K562 (cell line): Measurements from ENCODE around the gene CEP89. TPM values are rescaled to one million over a fixed set of nuclear protein-coding genes. Genes with fewer than 3 reads are reported as not detected.

Source experiments
- ATAC-seq: fragments of 200-7000 bp; cut with Tn5 transposase; 3 replicates; pipeline ENCODE4 v1.9.1; 2020; ENCODE audit warnings: moderate library complexity
- BruUV-seq: library from RNA; stranded (reverse); fragments of 400-500 nt; replicated peaks from 2 replicates; lab custom pipeline; 2021; lab: Mats Ljungman, UMichigan
- CTCF ChIA-PET: fragments of 300-600 bp; formaldehyde crosslinking; extraction: SDS; loops from one replicate; lab custom pipeline; 2021; ENCODE audit warnings: low intra/inter-chr PET ratio; lab: Yijun Ruan, JAX
- POLR2A ChIA-PET: fragments of 300-600, 350-650 bp; sonication (Branson Sonifier 250); formaldehyde crosslinking; extraction: SDS; loops from one replicate; lab custom pipeline; 2021; ENCODE audit warnings: antibody characterized with exemption, inconsistent platforms; lab: Yijun Ruan, JAX
- DNase-seq, 4 experiments: peaks; one replicate each; pipeline versions ENCODE4 v3.0.0 to v3.0.0-alpha.2; 2011 to 2018; ENCODE audit warnings: low spot score in 3 of 4, mixed read lengths in 3 of 4; ENCODE audit errors: extremely low read depth in 1 of 4
- FAIRE-seq: peaks from 2 replicates; lab custom pipeline; 2011; peaks lifted over from hg19 to GRCh38; lab: Jason Lieb, UNC
- H2AFZ ChIP-seq: 2 replicates; pipeline ENCODE4 v1.6.0; 2011; ENCODE audit warnings: low read depth, low read length, control low read depth, inconsistent platforms
- H3K27ac ChIP-seq: fragments of 200-600 bp; 3 replicates; pipeline ENCODE4 v1.8.0; 2011; ENCODE audit warnings: low read depth, mild to moderate bottlenecking, control low read depth, inconsistent platforms, low read length, moderate library complexity, mixed read lengths; ENCODE audit errors: extremely low read depth
- H3K27me3 ChIP-seq, 2 experiments: fragments of 300-600 bp in 1 of 2; 2 replicates in 1 of 2; 3 replicates in 1 of 2; pipeline versions ENCODE4 v1.6.0 to v1.8.0; 2011; ENCODE audit warnings: inconsistent platforms in 2 of 2, low read length in 2 of 2, mild to moderate bottlenecking in 1 of 2, mixed read lengths in 1 of 2, moderate library complexity in 1 of 2; ENCODE audit not compliant: control insufficient read depth in 2 of 2, insufficient read depth in 2 of 2
- H3K36me3 ChIP-seq: fragments of 300-600 bp; 3 replicates; pipeline ENCODE4 v1.8.0; 2011; ENCODE audit warnings: mild to moderate bottlenecking, low read length, inconsistent platforms; ENCODE audit not compliant: control insufficient read depth, insufficient read depth
- H3K4me1 ChIP-seq, 2 experiments: fragments of 200-600 bp in 1 of 2; replicated peaks in 1 of 2; 2 replicates in 1 of 2; 3 replicates in 1 of 2; pipeline versions ENCODE4 v1.5.1 to v1.8.0; 2011; ENCODE audit warnings: inconsistent platforms in 2 of 2, low read length in 2 of 2, mild to moderate bottlenecking in 1 of 2, mixed read lengths in 1 of 2, moderate library complexity in 1 of 2; ENCODE audit not compliant: control insufficient read depth in 2 of 2, insufficient read depth in 2 of 2
- H3K4me2 ChIP-seq: 2 replicates; pipeline ENCODE4 v1.6.1; 2011; ENCODE audit warnings: low read length, control low read depth, inconsistent platforms, mixed read lengths; ENCODE audit not compliant: insufficient read depth
- H3K4me3 ChIP-seq: fragments of 200-600 bp; sonication (generic), shearing (Covaris generic); 2 replicates; pipeline ENCODE4 v1.5.1; 2016; ENCODE audit warnings: control low read depth, inconsistent platforms
- H3K79me2 ChIP-seq: fragments of 200-600 bp; 3 replicates; pipeline ENCODE4 v1.8.0; 2011; ENCODE audit warnings: low read length, inconsistent platforms; ENCODE audit not compliant: control insufficient read depth, insufficient read depth
- H3K9ac ChIP-seq, 2 experiments: 2 replicates each; pipeline versions ENCODE4 v1.6.0 to v1.6.1; 2011; ENCODE audit warnings: low read depth in 2 of 2, low read length in 2 of 2, control low read depth in 1 of 2, inconsistent platforms in 1 of 2, mild to moderate bottlenecking in 1 of 2, mixed read lengths in 1 of 2; ENCODE audit not compliant: insufficient read depth in 1 of 2
- H3K9me1 ChIP-seq: one replicate; pipeline ENCODE4 v1.6.0; 2011; ENCODE audit warnings: inconsistent platforms, mild to moderate bottlenecking, low read length, moderate library complexity; ENCODE audit not compliant: control insufficient read depth, insufficient read depth
- H3K9me3 ChIP-seq: replicated peaks from 2 replicates; pipeline ENCODE4 v1.5.1; 2011; ENCODE audit warnings: low read depth, low read length, inconsistent platforms; ENCODE audit not compliant: control insufficient read depth, insufficient read depth
- H4K20me1 ChIP-seq: replicated peaks from 2 replicates; pipeline ENCODE4 v1.6.1; 2011; ENCODE audit warnings: low read length, inconsistent platforms, mixed read lengths; ENCODE audit not compliant: control insufficient read depth, insufficient read depth
- BDP1 ChIP-seq: IDR thresholded peaks from 3 replicates; pipeline ENCODE4 v1.6.1; 2011; ENCODE audit not compliant: insufficient read length, insufficient read depth
- ELF4 ChIP-seq: fragments of 450-650 bp; formaldehyde crosslinking; IDR thresholded peaks from 2 replicates; pipeline ENCODE4 v1.4.0; 2022; ENCODE audit warnings: missing genetic modification characterization
- IFI16 ChIP-seq: fragments of 250-450 bp; sonication (Bioruptor Pico); IDR thresholded peaks from 2 replicates; pipeline ENCODE4 v2.1.2; 2022; ENCODE audit warnings: mild to moderate bottlenecking, inconsistent platforms
- NCOA1 ChIP-seq: fragments of 450-650 bp; IDR thresholded peaks from 2 replicates; pipeline ENCODE4 v1.6.1; 2016; ENCODE audit warnings: low read depth
- NCOR1 ChIP-seq: fragments of 450-650 bp; IDR thresholded peaks from 2 replicates; pipeline ENCODE4 v1.6.1; 2016; ENCODE audit warnings: mild to moderate bottlenecking, moderate library complexity
- NR1H2 ChIP-seq: sonication (generic); formaldehyde crosslinking; IDR thresholded peaks from 2 replicates; pipeline ENCODE4 v1.4.0; 2020; ENCODE audit warnings: mild to moderate bottlenecking, missing genetic modification reagents
- RBM39 ChIP-seq: fragments of 200-400 bp; formaldehyde crosslinking; optimal IDR thresholded peaks from 2 replicates; pipeline ENCODE3; 2018; ENCODE audit warnings: low read depth, low read length
- ZFX ChIP-seq: sonication (generic); formaldehyde crosslinking; IDR thresholded peaks from 2 replicates; pipeline ENCODE4 v1.8.0; 2022; ENCODE audit warnings: mild to moderate bottlenecking, missing genetic modification reagents, moderate library complexity
- WGBS: fragments of 100-300 bp; shearing (Covaris generic); methylation state at CpG from one replicate; pipeline ENCODE4 v1.1.6; 2016; ENCODE audit warnings: low coverage, mixed read lengths; ENCODE audit not compliant: insufficient coverage; ENCODE audit errors: missing lambda C conversion rate; 5-methylcytosine and 5-hydroxymethylcytosine counted together
- in situ Hi-C: fragments of 300-500 bp; cut with MboI; formaldehyde crosslinking; loops from 4 replicates; pipeline ENCODE4 v1.15.0; 2018; ENCODE audit warnings: inconsistent platforms, mixed read lengths
- intact Hi-C: fragments of 100-400 bp; cut with micrococcal nuclease; formaldehyde crosslinking; loops from 2 replicates; pipeline ENCODE4 v1.14.2; 2022
- polyA plus RNA-seq, 8 experiments: library from polyadenylated mRNA; depleted of rRNA in 4 of 8; stranded (reverse) in 5 of 8; unstranded in 3 of 8; fragments of >200 nt; fragmentation: Nextera tagmentation in 2 of 8; fragmentation: Illumina TruSeq in 1 of 8; extraction: Ambion mirVana in 2 of 8; extraction: Trizol in 1 of 8; gene quantifications; 2 replicates each; pipeline versions ENCODE4 v1.2.1 to v1.2.3, GENCODE V29; 2011 to 2014; ENCODE audit warnings: inconsistent platforms in 1 of 8, missing spikeins in 1 of 8
- total RNA-seq, 7 experiments: library from RNA; depleted of rRNA in 6 of 7; stranded (reverse); fragments of >200 nt in 6 of 7; fragmentation: Illumina TruSeq in 2 of 7; extraction: Trizol in 2 of 7; gene quantifications; 2 replicates each; pipeline versions ENCODE4 v1.2.1 to v1.2.3, GENCODE V29; 2011 to 2021; ENCODE audit warnings: low replicate concordance in 1 of 7
- TF ChIP-seq, protein P1 (sequence below): fragments of 450-650 bp; formaldehyde crosslinking; IDR thresholded peaks from 2 replicates; pipeline ENCODE4 v1.4.0; 2022; ENCODE audit warnings: missing genetic modification characterization
- TF ChIP-seq, protein P2 (sequence below): fragments of 250-450 bp; sonication (Bioruptor Pico); IDR thresholded peaks from 2 replicates; pipeline ENCODE4 v1.5.0; 2020; ENCODE audit warnings: mild to moderate bottlenecking
- TF ChIP-seq, protein P3 (sequence below): sonication (generic); formaldehyde crosslinking; IDR thresholded peaks from 2 replicates; pipeline ENCODE4 v1.8.0; 2022; ENCODE audit warnings: mild to moderate bottlenecking, missing genetic modification reagents
- TF ChIP-seq, protein P4 (sequence below): sonication (generic); formaldehyde crosslinking; IDR thresholded peaks from 2 replicates; pipeline ENCODE4 v1.8.0; 2022; ENCODE audit warnings: missing genetic modification reagents, mild to moderate bottlenecking, moderate library complexity, borderline replicate concordance
- TF ChIP-seq, protein P5 (sequence below), 2 experiments: IDR thresholded peaks in 1 of 2; conservative IDR thresholded peaks in 1 of 2; 2 replicates each; pipeline ENCODE4 v1.6.1; 2016; ENCODE audit warnings: low read depth in 2 of 2, mild to moderate bottlenecking in 1 of 2, missing compliant biosample characterization in 1 of 2, missing genetic modification characterization in 1 of 2, moderate library complexity in 1 of 2
- TF ChIP-seq, protein P6 (sequence below): fragments of 250-450 bp; sonication (Bioruptor Pico); IDR thresholded peaks from 2 replicates; pipeline ENCODE4 v1.5.1; 2021; ENCODE audit warnings: mild to moderate bottlenecking

CEP89 gene
- total and polyA plus RNA-seq, 9 of the 15 experiments (the other 6 are each of a cell fraction or from before 2014, with no cell fraction given), result 5.5 to 15.0 (median 7.2) TPM

DNA sequence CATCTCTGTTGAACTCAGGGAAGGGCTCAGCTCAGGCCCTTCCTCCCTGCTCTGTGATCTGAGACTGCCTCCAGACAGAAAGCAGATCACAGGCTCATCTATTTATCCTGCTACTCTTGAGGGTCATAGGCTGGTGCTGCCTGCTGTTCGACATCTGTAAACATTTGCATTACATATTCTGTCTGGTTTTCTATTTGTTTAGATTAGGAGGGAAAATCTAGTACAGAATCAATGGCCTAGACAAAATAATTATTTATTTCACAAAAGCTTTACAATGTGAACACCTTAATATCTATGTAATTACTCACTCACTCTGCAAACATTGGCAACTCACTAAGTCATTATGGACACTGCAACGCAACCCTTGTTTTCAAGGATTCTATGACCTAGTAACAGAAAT, 43.0 kb downstream of the CEP89 start:
- no peaks in the 10 kb centered on the region for H3K9me3 ChIP-seq
- ChIA-PET POLR2A (interaction anchor here (1.4 kb wide), 1 partner anchor 13 kb away, joined by 4 read pairs; no protein-coding TSS in a partner anchor), CTCF (no interaction called here)
- H3K27ac ChIP-seq, result no peak overlapping the region
- H3K36me3 ChIP-seq, result no peaks in the 10 kb centered on the region
- H3K4me1 ChIP-seq, result no peaks in the 10 kb centered on the region
- H3K9ac ChIP-seq, result no peak overlapping the region
- H3K9me1 ChIP-seq, result no peaks in the 10 kb centered on the region
- H3K79me2 ChIP-seq, result no peaks in the 10 kb centered on the region
- intact Hi-C loops, result no loop called here
- in situ Hi-C loops, result no loop called here
- no peak overlapping the region for H3K4me2 ChIP-seq
- H2AFZ ChIP-seq, result no peak overlapping the region
- ATAC-seq, result no peak
- no peaks in the 10 kb centered on the region for H4K20me1 ChIP-seq
- H3K27me3 ChIP-seq, result no peaks in the 10 kb centered on the region
- no peak for FAIRE-seq
- WGBS, result 30% methylated on average over 2 of the region's 2 CpGs
- DNase-seq, result no peak
- no peak overlapping the region for H3K4me3 ChIP-seq
- BruUV-seq, result no TSS peak
- TF ChIP-seq RBM39 (no peak), ELF4 (CRISPR knock-in tag) (no peak), NCOA1 (no peak), IFI16 (CRISPR knock-in tag) (no peak), BDP1 (no peak), NCOR1 (no peak), ZFX (CRISPR knock-in tag) (no peak), NR1H2 (no peak)
- TF ChIP-seq, protein P1, sequence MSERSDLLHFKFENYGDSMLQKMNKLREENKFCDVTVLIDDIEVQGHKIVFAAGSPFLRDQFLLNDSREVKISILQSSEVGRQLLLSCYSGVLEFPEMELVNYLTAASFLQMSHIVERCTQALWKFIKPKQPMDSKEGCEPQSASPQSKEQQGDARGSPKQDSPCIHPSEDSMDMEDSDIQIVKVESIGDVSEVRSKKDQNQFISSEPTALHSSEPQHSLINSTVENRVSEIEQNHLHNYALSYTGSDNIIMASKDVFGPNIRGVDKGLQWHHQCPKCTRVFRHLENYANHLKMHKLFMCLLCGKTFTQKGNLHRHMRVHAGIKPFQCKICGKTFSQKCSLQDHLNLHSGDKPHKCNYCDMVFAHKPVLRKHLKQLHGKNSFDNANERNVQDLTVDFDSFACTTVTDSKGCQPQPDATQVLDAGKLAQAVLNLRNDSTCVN (CRISPR knock-in tag), result no peak
- TF ChIP-seq, protein P2, sequence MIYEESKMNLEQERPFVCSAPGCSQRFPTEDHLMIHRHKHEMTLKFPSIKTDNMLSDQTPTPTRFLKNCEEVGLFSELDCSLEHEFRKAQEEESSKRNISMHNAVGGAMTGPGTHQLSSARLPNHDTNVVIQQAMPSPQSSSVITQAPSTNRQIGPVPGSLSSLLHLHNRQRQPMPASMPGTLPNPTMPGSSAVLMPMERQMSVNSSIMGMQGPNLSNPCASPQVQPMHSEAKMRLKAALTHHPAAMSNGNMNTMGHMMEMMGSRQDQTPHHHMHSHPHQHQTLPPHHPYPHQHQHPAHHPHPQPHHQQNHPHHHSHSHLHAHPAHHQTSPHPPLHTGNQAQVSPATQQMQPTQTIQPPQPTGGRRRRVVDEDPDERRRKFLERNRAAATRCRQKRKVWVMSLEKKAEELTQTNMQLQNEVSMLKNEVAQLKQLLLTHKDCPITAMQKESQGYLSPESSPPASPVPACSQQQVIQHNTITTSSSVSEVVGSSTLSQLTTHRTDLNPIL (CRISPR knock-in tag), result no peak
- TF ChIP-seq, protein P3, sequence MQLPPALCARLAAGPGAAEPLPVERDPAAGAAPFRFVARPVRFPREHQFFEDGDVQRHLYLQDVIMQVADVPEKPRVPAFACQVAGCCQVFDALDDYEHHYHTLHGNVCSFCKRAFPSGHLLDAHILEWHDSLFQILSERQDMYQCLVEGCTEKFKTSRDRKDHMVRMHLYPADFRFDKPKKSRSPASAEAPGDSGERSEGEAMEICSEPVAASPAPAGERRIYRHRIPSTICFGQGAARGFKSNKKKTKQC (CRISPR knock-in tag), result no peak
- TF ChIP-seq, protein P4, sequence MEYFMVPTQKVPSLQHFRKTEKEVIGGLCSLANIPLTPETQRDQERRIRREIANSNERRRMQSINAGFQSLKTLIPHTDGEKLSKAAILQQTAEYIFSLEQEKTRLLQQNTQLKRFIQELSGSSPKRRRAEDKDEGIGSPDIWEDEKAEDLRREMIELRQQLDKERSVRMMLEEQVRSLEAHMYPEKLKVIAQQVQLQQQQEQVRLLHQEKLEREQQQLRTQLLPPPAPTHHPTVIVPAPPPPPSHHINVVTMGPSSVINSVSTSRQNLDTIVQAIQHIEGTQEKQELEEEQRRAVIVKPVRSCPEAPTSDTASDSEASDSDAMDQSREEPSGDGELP (CRISPR knock-in tag), result no peak
- TF ChIP-seq, protein P5, sequence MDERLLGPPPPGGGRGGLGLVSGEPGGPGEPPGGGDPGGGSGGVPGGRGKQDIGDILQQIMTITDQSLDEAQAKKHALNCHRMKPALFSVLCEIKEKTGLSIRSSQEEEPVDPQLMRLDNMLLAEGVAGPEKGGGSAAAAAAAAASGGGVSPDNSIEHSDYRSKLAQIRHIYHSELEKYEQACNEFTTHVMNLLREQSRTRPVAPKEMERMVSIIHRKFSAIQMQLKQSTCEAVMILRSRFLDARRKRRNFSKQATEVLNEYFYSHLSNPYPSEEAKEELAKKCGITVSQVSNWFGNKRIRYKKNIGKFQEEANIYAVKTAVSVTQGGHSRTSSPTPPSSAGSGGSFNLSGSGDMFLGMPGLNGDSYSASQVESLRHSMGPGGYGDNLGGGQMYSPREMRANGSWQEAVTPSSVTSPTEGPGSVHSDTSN (CRISPR knock-in tag; IDR thresholded peaks at IDR 0.05; ENCODE audit: low read depth), result no peak
- TF ChIP-seq, protein P5 (tag; conservative IDR thresholded peaks at IDR 0.05; ENCODE audit: low read depth), result no peak
- TF ChIP-seq, protein P6, sequence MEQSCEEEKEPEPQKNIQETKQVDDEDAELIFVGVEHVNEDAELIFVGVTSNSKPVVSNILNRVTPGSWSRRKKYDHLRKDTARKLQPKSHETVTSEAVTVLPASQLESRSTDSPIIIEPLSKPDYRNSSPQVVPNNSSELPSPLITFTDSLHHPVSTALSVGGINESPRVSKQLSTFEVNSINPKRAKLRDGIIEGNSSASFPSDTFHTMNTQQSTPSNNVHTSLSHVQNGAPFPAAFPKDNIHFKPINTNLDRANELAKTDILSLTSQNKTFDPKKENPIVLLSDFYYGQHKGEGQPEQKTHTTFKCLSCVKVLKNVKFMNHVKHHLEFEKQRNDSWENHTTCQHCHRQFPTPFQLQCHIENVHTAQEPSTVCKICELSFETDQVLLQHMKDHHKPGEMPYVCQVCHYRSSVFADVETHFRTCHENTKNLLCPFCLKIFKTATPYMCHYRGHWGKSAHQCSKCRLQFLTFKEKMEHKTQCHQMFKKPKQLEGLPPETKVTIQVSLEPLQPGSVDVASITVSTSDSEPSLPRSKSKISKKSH (CRISPR knock-in tag), result no peak
